ENCODE data around the gene VSTM2B.

DNA sequence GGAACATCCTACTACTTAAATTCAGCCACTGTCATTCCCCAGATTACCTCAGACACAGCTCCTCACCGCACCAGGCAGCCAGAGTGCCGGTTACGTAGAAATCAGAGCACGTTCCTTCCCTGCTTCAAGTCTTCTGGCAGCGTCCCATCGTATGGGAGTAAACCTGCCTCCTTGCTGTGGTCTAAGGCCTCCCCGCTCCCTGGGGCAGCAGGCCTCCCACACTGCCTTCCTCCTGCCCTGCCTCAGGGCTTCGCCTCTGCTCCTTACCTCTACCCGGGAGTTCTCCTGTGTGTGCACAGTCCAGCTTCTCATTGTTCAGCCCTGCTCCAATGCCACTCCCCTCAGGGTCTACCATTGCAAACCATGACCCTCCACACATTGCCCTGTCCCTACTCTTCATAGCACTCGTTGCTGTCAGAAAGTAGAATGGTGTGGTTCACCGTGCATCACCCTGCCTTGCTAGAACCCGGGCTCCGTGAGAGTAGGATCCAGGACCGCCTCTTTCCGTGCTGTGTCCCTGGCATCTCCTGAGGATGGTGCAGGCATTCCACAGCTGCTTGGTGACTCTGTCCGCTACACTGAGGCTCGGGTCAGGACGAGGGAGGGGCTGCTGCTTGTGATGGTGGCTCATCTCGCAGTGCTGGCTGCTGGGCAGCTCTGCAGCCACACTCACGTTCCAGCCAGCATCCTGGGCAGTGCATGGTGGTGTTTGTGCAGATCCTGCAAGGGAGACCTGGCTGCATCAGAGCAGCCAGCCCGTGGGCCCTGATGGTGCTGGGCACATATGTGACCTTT is 87.2 kb downstream of the VSTM2B start:
- TF ChIP-seq, protein P1, sequence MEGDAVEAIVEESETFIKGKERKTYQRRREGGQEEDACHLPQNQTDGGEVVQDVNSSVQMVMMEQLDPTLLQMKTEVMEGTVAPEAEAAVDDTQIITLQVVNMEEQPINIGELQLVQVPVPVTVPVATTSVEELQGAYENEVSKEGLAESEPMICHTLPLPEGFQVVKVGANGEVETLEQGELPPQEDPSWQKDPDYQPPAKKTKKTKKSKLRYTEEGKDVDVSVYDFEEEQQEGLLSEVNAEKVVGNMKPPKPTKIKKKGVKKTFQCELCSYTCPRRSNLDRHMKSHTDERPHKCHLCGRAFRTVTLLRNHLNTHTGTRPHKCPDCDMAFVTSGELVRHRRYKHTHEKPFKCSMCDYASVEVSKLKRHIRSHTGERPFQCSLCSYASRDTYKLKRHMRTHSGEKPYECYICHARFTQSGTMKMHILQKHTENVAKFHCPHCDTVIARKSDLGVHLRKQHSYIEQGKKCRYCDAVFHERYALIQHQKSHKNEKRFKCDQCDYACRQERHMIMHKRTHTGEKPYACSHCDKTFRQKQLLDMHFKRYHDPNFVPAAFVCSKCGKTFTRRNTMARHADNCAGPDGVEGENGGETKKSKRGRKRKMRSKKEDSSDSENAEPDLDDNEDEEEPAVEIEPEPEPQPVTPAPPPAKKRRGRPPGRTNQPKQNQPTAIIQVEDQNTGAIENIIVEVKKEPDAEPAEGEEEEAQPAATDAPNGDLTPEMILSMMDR (conservative IDR thresholded peaks at IDR 0.05): no peak
- no peak for TF ChIP-seq ZFX (IDR thresholded peaks at IDR 0.05)

Data from C4-2B (cell line).